ENCODE data around the gene LCTL.

The LCTL gene

GRCh38 chr15:66565741-66566144 lies at the start of gene LCTL:
LCTL (minus strand) TSS chr15:66565998; CDS start chr15:66565365, 633 bp downstream.
- DNase-seq, result no peak

DNA sequence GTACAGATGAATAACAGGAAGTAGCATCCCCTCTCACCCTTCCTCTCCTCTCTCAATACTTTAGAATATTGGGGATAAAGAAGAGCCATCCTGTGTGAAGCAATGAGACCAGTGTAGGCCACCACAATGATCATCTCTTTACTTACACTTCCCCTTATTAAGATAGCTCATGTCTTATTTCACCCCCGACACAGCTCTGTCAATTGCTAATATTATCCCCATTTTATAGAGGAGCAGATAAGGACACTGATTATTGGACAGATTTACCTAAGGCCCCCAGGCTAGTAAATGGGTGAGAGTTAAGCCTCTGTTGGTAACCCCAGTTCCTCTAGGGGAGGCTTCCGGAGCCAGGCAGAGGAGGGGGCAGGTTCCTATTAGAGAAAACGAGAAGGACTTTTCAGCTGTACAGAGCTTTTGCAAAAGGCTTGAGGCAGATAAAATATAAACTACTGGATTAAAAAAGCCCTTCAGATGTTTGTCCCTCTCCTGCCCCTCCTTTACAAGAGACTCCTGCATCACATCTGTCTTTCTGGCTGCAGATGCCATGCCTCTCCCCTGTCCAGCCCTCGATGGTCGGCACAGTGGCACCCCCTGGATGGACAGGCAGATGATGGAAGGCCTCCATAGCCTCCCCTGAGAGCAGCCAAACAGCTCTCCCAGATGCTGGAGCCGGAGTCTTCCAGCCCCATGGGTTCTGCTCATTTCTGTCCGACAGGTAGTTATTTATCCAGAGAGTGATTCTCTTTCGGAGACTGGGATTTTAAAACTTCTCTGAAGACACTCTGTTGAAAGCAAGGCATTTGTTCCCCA lies 49.4 kb upstream of the LCTL start:
- no peak for DNase-seq

DNA sequence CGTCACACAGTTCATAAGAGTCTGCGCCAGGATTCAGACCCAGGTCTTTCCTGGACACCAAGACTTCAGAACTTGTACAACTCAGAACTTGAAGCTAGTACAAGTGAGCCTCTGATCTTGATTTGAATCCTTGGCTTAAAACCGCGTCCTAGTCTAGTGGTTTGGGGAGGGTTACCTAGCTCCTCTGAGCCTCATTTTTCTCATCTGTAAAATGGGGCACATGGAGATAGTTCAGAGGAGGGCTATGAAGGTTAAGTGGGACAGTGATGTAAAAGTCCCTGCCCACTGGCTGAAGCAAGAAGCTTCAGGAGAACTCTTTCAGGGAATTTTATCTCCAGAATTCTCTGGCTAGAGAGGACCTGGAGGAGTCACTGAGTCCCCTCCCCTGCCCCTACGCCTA lies 48.7 kb upstream of the LCTL start:
- no peak for DNase-seq

DNA sequence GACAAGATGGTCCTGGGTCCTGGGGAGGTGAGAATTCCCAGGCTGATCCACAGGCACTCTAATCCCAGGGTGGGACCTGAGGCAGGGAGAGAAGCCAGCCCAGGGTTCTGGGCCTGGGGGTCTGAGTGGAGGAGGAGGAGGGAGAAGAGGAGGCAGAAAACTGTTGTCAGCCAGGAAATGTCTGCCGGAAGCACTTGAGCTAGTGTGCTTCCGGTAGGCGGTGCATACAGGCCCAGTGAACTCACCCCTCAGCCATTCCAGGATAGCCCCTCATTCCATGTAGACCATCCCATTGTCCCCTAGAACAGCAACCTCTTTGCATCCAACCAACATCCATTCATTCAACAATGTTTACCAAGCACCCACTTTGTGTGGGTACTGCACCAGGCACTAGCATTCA lies 47.9 kb upstream of the LCTL start:
- DNase-seq, result no peak

DNA sequence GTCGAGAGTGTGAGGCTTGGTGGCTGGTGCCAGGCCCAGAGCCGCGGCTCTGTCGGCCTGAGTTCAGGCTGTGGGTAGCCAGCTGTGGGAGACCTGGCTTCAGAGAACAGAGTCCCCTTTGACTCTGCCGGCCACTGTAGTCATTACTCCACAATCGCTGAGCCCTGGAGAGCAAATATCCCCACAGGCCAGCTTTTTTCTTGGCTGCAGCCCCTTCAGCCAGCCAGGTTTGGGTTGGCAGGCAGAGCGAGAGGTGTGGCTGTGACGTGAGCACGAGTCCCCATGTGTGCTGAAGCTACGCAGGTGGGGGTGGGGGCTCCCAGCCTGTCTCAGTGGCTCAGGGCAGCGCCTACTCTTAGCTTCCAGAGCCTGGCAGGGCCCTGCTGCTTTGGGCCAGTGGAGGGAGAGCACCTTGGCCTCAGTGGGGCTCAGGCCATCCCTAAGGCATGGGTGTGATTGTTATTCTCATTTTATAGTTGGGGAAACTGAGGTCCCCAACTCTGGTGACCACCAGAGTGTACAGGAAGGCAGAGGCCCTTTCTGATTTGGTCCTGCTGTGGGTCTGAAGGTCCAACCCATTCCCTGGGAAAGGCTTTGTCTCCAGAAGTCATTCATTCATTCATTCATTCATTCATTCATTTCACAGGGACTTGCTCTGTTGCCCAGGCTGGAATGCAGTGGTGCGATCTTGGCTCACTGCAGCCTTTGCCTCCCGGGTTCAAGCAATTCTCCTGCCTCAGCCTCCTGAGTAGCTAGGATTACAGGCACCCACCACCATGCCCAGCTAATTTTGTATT lies 45.7 kb upstream of the LCTL start:
- no peak for DNase-seq

DNA sequence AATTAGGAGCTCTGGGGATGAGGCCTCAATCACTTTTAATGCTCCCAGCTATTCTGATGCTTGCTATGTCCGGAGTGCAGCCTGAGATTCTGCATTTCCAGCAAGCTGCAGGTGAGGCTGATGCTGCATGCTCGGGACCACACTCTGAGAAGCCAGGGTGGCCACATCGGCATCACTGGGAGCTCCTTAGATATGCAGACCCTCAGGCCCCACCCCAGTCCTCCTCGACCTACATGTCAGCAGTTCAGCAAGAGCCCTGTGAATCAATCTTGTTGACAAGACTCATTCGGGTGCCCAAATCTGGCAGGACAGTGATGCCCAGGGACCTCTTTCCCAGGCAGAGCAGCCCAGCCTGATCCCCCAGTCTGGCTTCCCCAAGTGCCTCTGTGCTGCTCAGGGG lies 44.1 kb upstream of the LCTL start:
- no peak for DNase-seq

DNA sequence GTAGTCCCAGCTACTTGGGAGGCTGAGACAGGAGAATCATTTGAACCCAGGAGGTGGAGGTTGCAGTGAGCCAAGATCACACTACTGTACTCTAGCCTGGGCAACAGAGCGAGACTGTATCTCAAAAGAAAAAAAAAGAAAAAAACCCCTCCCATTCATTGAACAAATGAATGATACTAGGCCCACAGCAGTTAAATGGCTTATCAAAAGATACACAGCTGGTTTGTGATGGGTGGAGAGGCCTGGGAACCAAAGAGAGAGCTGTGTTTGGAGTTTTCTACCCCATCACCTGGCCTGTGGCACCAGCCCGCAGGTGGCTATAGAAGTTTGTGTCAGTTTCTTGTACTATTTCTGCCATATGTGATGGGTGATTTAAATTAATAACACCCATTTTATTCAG lies 43.1 kb upstream of the LCTL start:
- no peak for DNase-seq

GRCh38 chr15:66608159-66608558 lies 42.4 kb upstream of the LCTL start:
- DNase-seq, result no peak

DNA sequence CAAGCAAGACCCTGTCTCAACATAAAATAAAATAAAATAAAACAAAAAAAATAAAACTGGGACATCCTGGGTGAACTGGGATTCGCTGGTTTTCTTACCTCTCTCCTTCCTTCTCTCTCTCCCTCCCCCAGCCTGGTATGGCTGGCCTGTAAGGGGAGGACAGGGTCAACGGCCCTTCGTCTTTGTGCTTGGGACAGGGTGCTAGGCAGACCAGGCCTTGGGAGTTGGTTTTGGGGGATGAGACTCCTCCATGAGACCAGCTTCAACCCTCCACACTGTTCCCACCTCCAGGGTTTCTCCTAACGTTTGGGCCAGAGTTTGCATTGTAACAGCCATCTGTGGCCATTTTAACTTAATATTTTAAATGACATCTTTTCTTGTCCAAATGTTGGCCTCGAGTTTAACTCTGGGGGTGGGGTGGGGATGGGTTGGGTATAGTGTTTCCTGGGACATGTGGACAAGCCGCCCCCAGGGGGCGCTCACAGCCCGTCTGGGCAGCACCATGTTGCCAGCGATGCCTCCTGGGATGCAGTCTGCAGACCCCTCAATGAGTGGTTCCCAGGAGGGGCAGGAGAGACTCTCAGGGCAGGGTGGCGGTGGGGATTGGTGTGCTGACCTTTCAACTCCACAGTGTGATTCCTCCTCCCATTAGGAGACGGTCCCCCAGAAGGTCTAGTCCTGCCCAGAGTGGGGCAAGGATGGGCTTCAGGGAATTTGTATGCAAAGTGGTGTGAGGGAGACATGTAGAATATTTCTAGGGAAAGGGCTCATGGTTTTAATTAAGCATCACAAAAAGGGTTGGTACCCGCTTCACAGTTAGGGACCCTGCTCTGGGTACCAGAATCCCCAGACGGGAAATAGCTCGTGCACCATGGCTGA lies 37.7 kb upstream of the LCTL start:
- peak; percentile 47 to 48 for DNase-seq

DNA sequence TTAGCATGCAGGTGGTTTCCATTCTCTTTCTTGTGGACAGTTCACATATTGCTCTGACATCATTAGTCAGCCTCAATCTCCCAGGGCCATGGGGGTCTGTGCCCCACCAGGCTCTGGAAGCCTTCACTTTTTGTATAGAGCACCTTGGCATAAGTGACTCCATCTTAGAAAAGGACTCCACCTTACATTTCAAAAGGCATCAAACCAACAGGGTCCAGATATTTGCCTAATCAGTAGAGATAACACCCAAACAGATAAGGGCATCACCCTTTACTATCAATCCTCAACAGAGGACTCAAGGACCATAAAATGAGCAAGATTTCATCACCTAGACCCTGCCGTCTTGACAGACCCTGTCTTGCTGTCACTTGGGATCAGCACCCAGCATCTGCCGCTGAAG lies 35.7 kb upstream of the LCTL start:
- DNase-seq, result no peak

DNA sequence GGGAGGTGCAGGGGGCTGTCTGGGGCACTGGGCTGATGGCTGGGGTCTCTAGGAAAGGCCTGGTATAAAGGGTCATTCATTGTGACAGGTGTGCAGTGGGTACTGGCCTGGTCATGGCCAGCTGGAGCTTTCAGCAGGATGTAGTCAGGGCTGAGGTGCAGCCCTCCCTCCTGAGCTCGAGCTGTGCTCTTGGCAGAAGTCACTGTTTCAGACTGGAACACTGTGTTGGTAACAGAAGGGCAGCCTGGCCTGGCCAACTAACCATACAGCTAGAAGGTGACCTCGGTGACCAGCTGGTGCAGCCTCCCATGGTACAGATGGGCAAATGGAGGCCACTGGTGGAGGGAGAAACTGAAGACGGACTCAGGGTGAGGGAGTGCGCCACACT lies 34.4 kb upstream of the LCTL start:
- DNase-seq, result no peak

- no peak for DNase-seq
Observed at GRCh38 chr15:66599536-66600239, 33.9 kb upstream of the LCTL start.

DNA sequence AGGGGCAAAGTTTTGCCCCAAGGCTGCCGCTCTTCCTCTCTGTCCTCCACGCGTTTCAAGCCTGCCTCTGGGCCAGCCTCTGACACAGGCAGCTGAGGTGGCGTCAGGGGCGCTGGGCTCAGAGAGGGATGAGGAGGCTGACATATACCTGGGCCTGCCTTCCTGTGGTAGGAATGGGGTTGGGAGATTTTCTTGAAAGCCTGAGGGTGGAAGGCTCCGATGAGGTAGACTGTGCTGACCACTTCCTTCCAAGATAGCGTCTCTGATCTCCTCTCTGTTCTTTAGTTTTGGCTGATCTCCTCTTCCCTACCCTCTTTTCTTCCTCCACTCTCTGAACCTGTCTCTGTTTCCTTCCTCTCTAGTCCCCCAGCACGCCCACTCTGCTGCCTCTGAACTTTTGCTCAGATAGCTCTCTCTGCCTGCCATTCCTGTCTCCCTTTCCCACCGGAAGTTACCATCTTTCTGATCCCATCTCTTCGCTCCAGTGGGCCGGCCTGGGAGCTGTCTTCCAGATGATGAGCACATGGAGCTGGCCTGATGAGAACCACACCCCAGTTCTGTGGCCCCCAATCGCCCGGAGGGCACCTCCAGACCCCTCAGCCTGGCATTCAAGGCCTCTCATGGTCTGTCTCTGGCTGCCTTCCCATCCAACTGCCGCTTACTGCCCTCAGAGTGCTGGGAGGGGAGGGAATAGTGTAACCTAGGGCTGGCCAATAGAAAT lies 32.5 kb upstream of the LCTL start:
- DNase-seq, result no peak

GRCh38 chr15:66595931-66596545 lies 30.2 kb upstream of the LCTL start:
- no peak for DNase-seq

DNA sequence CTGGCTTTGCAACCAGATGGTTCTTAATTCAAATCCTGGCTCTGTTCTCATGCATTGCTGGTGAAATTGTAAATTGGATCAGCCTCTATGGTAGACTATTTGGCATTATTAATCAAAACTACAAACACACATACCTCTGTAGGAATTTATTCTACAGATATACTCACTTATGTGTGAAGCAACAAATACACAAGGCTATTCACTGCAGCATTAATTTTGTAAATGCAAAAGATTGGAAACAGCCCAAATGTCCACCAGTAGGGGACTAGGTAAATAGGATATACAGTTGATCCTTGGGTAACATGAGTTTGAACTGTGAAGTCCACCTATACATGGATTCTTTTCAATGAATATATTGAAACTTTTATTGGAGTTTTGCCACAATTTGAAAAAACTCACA lies 29.5 kb upstream of the LCTL start:
- no peak for DNase-seq

GRCh38 chr15:66594836-66595235 lies 29.0 kb upstream of the LCTL start:
- no peak for DNase-seq

GRCh38 chr15:66594344-66594743 lies 28.5 kb upstream of the LCTL start:
- DNase-seq, result no peak

DNA sequence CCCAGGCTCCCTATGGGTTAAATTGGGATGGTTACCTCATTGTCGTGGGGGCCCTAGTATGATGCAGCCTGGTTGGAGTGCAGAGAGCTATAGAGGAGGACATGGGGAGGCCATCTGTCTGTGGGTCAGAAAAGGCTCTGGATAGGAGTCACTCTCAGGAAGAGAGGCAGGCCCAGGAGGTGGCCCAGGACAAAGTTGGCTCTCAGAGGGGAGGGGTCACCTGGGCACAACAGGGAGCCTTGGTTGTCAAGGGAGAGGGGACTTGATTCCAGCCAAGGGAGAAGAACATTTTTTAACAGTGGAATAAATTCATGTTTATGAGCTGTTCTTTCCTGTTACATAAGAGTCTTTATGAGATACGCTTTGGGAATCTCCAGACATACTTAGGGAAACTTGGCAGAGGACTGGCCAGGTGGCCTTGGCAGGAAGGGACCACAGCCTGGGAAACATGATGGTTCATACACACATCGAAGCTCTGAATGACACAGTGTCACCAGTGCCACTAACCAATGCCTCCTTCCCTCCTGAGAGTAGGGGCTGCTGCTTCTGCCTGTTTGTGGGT lies 27.5 kb upstream of the LCTL start:
- DNase-seq, result no peak

DNA sequence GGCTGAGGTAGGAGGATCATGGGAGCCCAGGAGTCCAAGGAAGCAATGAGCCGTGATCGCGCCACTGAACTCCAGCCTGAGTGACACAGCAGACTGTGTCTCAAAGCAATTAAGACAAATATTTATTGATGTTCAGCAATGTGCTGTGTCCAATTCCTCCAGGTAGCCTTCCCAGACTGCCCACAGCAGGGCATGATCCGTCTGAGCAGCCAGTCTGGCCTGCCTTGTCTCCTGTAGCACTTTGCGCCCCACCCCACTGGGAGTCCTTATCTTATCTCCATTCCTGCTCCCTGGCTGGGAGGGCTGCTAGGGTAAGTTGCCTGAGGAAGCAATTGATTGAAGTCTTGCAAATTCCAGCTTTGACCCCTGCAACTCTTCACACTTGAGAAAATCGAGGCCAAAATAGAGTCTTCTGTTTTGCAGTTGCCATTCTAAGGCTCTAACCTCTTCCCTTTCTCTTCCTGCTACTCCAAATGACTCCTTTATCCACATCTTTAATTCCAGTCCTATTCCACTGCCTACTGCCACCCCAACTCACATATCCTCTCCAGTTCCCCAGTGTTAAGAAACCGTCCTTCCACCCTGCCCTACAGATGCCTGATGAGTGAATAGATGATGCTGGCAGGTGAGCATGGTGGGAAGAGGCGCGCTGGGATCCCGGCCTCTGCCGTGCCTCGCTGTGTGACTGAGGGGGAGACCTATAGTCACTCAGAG lies 26.9 kb upstream of the LCTL start:
- no peak for DNase-seq

DNA sequence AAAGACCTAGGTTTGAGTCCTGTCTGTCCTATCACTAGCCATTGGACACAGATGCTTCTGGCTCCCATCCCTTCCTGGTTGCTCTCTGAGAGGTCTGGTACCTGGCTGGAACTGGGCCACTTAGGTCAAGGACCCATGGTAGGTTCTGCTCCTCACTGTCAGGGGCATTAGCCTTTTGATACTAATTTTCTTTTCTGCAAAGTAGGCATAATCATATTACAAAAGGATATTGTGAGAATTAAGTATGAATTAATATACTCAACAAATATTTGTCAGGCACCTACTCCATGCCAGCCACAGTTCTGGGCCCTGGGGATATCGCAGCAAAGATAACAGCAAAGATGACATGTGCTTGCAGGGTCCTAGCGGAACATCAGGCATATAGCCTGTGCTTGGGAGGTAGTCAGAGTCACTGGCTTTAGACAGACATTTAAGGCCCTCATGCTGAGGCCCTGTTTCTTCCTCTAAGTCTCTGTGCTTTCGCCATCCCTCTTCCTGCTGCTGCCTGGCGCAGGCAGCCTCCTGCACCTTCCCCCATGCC lies 25.6 kb upstream of the LCTL start:
- DNase-seq, result no peak

Data from activated CD4-positive, alpha-beta T cell treated with anti-CD3 and anti-CD28 coated beads for 4 hours (primary cell).